ENCODE results near the gene CARMIL1.

- TF ChIP-seq CTCF (IDR thresholded peaks at IDR 0.05; ENCODE audit: low read depth, low read length) (no peak), EZH2phosphoT487 (IDR thresholded peaks at IDR 0.05; ENCODE audit: low read depth) (no peak)
These were observed 344.7 kb downstream of the CARMIL1 start for GRCh38 chr6:25623879-25624278.
